ENCODE measurements around the gene CHCHD4. TPM values are rescaled to one million over a fixed set of nuclear protein-coding genes. Genes with fewer than 3 reads are reported as not detected.

Gene CHCHD4
- total RNA-seq, 1 donor from 2014 or later = 12.0 TPM

- H3K27ac ChIP-seq = no peak overlapping the region
- H3K36me3 ChIP-seq = peaks cover 93% of the 10 kb centered on the region
- H3K4me3 ChIP-seq = no peak overlapping the region
- H3K4me1 ChIP-seq = no peaks in the 10 kb centered on the region
- ATAC-seq (no peak), DNase-seq (no peak)
- TF ChIP-seq CTCF (IDR thresholded peaks at IDR 0.05) = no peak
- no peaks in the 10 kb centered on the region for H3K27me3 ChIP-seq
- no peaks in the 10 kb centered on the region for H3K9me3 ChIP-seq
- intact Hi-C loops (cut with DNase I) = no loop called here
Measured at GRCh38 chr3:14133876-14134275, 9.2 kb upstream of the CHCHD4 start.

- Histone ChIP-seq H3K4me1 (no peaks in the 10 kb centered on the region), H3K36me3 (peaks cover 87% of the 10 kb centered on the region), H3K4me3 (no peak overlapping the region), H3K27me3 (no peaks in the 10 kb centered on the region), H3K9me3 (no peaks in the 10 kb centered on the region), H3K27ac (no peak overlapping the region)
- no peak for TF ChIP-seq CTCF (IDR thresholded peaks at IDR 0.05)
- intact Hi-C loops (cut with DNase I) = no loop called here
- ATAC-seq = peak; percentile 21
- no peak for DNase-seq
Measured at GRCh38 chr3:14133188-14133800, 8.6 kb upstream of the CHCHD4 start.

GRCh38 chr3:14132689-14133088 lies 8.0 kb upstream of the CHCHD4 start:
- intact Hi-C loops (cut with DNase I) = no loop called here
- no peaks in the 10 kb centered on the region for H3K27me3 ChIP-seq
- no peak overlapping the region for H3K4me3 ChIP-seq
- DNase-seq = no peak
- no peak for ATAC-seq
- no peak for TF ChIP-seq CTCF (IDR thresholded peaks at IDR 0.05)
- H3K36me3 ChIP-seq = peaks cover 82% of the 10 kb centered on the region
- no peak overlapping the region for H3K27ac ChIP-seq
- no peaks in the 10 kb centered on the region for H3K9me3 ChIP-seq
- no peaks in the 10 kb centered on the region for H3K4me1 ChIP-seq

GRCh38 chr3:14132120-14132519 lies 7.5 kb upstream of the CHCHD4 start:
- DNase-seq (no peak), ATAC-seq (no peak)
- Histone ChIP-seq H3K4me3 (no peak overlapping the region), H3K4me1 (peaks cover 4% of the 10 kb centered on the region), H3K27ac (no peak overlapping the region), H3K9me3 (no peaks in the 10 kb centered on the region), H3K36me3 (peaks cover 79% of the 10 kb centered on the region), H3K27me3 (no peaks in the 10 kb centered on the region)
- intact Hi-C loops (cut with DNase I) = no loop called here
- TF ChIP-seq CTCF (IDR thresholded peaks at IDR 0.05) = no peak

GRCh38 chr3:14131134-14131533 lies 6.5 kb upstream of the CHCHD4 start:
- Histone ChIP-seq H3K27me3 (no peaks in the 10 kb centered on the region), H3K4me3 (no peak overlapping the region), H3K36me3 (peaks cover 69% of the 10 kb centered on the region), H3K4me1 (peaks cover 13% of the 10 kb centered on the region), H3K27ac (no peak overlapping the region), H3K9me3 (no peaks in the 10 kb centered on the region)
- ATAC-seq (no peak), DNase-seq (no peak)
- intact Hi-C loops (cut with DNase I) = no loop called here
- TF ChIP-seq CTCF (IDR thresholded peaks at IDR 0.05) = no peak

GRCh38 chr3:14130707-14131106 lies 6.0 kb upstream of the CHCHD4 start:
- no peak overlapping the region for H3K27ac ChIP-seq
- intact Hi-C loops (cut with DNase I) = no loop called here
- no peak for TF ChIP-seq CTCF (IDR thresholded peaks at IDR 0.05)
- DNase-seq (no peak), ATAC-seq (no peak)
- H3K36me3 ChIP-seq = peaks cover 65% of the 10 kb centered on the region
- H3K9me3 ChIP-seq = no peaks in the 10 kb centered on the region
- no peaks in the 10 kb centered on the region for H3K27me3 ChIP-seq
- no peak overlapping the region for H3K4me3 ChIP-seq
- peaks cover 18% of the 10 kb centered on the region for H3K4me1 ChIP-seq

All from upper lobe of right lung (tissue), 1 donor.